ENCODE data around the gene VPS4B.

Gene VPS4B

DNA sequence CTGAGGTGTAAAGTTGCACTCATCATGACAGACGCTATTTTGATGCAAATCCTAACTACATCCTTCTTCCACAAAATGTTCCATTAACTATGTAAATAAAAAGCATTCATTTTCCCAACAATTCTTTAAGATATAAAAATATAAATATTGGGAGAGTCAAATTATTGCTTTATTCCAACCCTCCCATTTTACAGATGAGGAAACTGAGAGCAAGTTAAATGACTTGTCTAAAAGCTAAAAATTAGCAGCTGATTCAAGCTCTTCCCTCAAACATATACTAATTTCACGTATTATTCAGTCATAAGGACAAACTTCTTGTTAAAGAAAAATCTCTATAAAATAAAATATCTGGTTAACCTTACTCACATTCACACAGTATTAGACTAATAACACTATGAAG is 72.0 kb downstream of the VPS4B start:
- Histone ChIP-seq H3K9me3 (no peaks in the 10 kb centered on the region), H3K36me3 (peaks cover 7% of the 10 kb centered on the region), H3K4me1 (ENCODE audit: control insufficient read depth in 1 of 2, insufficient read depth in 1 of 2, low read depth in 1 of 2, low read length in 1 of 2) (no peaks in the 10 kb centered on the region), H3K4me3 (ENCODE audit: low read depth in 1 of 2, low read length in 1 of 2) (no peak overlapping the region), H3K27ac (no peak overlapping the region), H3K27me3 (no peaks in the 10 kb centered on the region)
- TF ChIP-seq, protein P1, sequence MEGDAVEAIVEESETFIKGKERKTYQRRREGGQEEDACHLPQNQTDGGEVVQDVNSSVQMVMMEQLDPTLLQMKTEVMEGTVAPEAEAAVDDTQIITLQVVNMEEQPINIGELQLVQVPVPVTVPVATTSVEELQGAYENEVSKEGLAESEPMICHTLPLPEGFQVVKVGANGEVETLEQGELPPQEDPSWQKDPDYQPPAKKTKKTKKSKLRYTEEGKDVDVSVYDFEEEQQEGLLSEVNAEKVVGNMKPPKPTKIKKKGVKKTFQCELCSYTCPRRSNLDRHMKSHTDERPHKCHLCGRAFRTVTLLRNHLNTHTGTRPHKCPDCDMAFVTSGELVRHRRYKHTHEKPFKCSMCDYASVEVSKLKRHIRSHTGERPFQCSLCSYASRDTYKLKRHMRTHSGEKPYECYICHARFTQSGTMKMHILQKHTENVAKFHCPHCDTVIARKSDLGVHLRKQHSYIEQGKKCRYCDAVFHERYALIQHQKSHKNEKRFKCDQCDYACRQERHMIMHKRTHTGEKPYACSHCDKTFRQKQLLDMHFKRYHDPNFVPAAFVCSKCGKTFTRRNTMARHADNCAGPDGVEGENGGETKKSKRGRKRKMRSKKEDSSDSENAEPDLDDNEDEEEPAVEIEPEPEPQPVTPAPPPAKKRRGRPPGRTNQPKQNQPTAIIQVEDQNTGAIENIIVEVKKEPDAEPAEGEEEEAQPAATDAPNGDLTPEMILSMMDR (IDR thresholded peaks at IDR 0.05), result no peak

DNA sequence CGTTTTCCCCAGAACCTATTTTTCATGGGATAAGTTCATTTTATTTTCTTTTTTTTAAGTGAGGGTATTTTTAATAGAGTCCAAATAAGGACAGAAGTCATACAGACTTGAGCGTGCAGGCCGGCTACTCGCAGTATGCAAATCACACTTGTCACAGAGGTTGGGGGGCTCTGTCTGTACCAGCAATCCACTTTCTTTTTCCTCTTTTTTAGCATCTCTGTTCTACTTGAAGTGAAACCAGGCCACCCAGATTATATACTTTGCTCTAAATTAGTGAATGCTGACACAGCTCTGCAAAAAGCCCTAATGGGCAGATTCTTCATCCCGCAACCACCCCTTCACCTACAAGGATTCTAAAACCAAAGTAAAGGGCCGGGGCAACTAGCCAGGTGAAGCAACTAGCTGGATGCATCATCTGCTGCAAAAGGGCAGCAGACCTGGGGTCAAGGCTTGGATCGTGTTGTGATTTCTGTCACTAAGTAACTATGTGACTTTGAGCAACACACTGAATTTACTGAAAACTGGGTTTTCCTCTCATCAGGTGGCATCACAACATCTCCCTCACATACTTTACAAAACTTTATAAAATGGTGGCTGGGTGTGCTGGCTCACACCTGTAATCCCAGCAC is 73.7 kb downstream of the VPS4B start:
- peaks cover 7% of the 10 kb centered on the region for H3K36me3 ChIP-seq
- no peak overlapping the region for H3K27ac ChIP-seq
- H3K4me3 ChIP-seq (ENCODE audit: low read depth in 1 of 2, low read length in 1 of 2), result no peak overlapping the region
- TF ChIP-seq, protein P1 (IDR thresholded peaks at IDR 0.05), result no peak
- H3K27me3 ChIP-seq, result no peaks in the 10 kb centered on the region
- no peaks in the 10 kb centered on the region for H3K9me3 ChIP-seq
- no peaks in the 10 kb centered on the region for H3K4me1 ChIP-seq (ENCODE audit: control insufficient read depth in 1 of 2, insufficient read depth in 1 of 2, low read depth in 1 of 2, low read length in 1 of 2)

DNA sequence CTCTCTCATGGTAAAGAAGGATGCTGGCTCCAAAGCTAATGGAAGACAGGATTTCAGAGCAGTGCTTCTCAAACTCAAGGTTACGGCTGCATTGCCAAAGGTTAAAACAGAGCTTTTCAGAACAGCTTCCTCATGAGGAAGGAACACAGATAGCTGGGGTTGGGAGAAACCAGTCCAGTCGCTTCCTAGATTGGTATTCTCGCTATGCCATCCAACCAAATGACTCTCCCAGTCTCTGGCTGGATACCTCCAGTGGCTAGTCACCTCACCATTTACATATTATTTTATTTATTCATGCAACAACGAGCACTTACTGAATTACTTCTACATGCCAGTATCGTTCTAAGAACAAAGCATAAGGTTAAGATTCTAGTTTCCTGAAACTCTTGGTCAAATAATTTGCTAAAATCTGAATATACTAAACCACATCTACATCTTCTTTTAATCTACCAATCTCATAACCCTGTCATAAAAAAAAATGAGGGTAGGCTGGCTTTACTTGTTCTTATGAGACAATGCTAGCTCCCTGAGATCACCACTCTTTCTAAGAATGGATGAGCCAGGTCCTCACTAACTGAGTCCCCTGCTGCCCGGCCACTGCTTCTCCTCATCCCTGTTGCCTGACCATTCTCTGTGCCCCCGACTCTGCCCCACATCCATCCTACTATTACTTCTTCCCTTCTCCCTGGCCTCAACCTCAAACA is 75.6 kb downstream of the VPS4B start:
- H3K9me3 ChIP-seq, result no peaks in the 10 kb centered on the region
- H3K36me3 ChIP-seq, result peaks cover 7% of the 10 kb centered on the region
- no peak overlapping the region for H3K27ac ChIP-seq
- no peaks in the 10 kb centered on the region for H3K27me3 ChIP-seq
- TF ChIP-seq, protein P1 (IDR thresholded peaks at IDR 0.05), result no peak
- H3K4me3 ChIP-seq (ENCODE audit: low read depth in 1 of 2, low read length in 1 of 2), result no peak overlapping the region
- no peaks in the 10 kb centered on the region for H3K4me1 ChIP-seq (ENCODE audit: control insufficient read depth in 1 of 2, insufficient read depth in 1 of 2, low read depth in 1 of 2, low read length in 1 of 2)

DNA sequence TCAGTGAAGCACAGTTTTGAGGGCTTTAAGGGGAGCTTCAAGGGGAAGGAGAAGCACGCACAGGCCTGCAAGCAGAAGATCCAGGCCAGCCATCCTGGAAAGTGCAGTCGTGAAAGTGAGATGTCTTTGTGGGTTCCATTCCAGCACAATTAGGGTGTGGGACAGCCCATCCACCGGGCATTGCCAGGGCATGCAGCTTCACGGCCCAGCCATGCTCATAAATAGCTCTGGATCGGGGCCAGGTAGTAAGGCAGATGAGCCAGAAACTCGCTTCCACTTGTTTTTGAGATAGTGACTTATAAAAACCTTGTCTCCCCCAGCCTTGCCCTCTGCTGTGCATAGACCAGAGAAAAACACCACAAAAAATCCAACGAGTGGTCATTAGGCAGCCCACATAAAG is 76.2 kb downstream of the VPS4B start:
- Histone ChIP-seq H3K27me3 (no peaks in the 10 kb centered on the region), H3K4me1 (ENCODE audit: control insufficient read depth in 1 of 2, insufficient read depth in 1 of 2, low read depth in 1 of 2, low read length in 1 of 2) (no peaks in the 10 kb centered on the region), H3K27ac (no peak overlapping the region), H3K9me3 (no peaks in the 10 kb centered on the region), H3K4me3 (ENCODE audit: low read depth in 1 of 2, low read length in 1 of 2) (no peak overlapping the region), H3K36me3 (peaks cover 7% of the 10 kb centered on the region)
- TF ChIP-seq, protein P1 (IDR thresholded peaks at IDR 0.05), result no peak

DNA sequence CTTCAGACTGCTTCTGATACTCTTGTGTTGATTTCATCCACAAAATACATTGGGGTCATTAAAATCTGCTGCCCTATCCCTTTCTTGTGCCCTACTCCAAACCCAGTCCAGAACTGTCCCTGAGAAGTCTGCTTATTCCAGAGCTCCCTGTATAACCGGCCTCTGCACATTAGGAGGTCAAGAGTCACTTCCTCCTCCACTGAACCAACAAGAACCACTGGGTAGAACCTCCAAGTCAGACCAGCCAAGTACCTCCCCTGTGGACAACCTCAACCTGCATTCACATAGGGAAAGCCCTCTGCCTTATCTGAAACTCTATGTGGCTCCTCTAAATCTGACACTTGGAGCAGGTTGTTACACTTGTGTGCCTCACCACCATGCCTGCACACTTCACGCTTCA is 77.4 kb downstream of the VPS4B start:
- Histone ChIP-seq H3K27ac (no peak overlapping the region), H3K4me3 (ENCODE audit: low read depth in 1 of 2, low read length in 1 of 2) (no peak overlapping the region), H3K27me3 (no peaks in the 10 kb centered on the region), H3K4me1 (ENCODE audit: control insufficient read depth in 1 of 2, insufficient read depth in 1 of 2, low read depth in 1 of 2, low read length in 1 of 2) (no peaks in the 10 kb centered on the region), H3K36me3 (no peaks in the 10 kb centered on the region), H3K9me3 (no peaks in the 10 kb centered on the region)
- TF ChIP-seq, protein P1 (IDR thresholded peaks at IDR 0.05), result no peak
